SK-N-SH (cell line): ENCODE results near the gene TEAD4. TPM values are rescaled to one million over a fixed set of nuclear protein-coding genes. Genes with fewer than 3 reads are reported as not detected.

Experiments used
- CTCF ChIA-PET: fragments of 300-600, 350-600 bp; formaldehyde crosslinking; extraction: SDS; loops from one replicate; lab custom pipeline; 2021; lab: Yijun Ruan, JAX
- POLR2A ChIA-PET: fragments of 350-600 bp; sonication (Branson Sonifier 250); formaldehyde crosslinking; extraction: SDS; loops from one replicate; lab custom pipeline; 2020; ENCODE audit warnings: antibody characterized with exemption, inconsistent platforms; lab: Yijun Ruan, JAX
- DNase-seq: peaks from one replicate; pipeline ENCODE4 v3.0.0; 2012
- H2AFZ ChIP-seq: fragments of 200-600 bp; sonication (generic); 2 replicates; pipeline ENCODE4 v1.8.1; 2016; ENCODE audit warnings: antibody characterized with exemption, mild to moderate bottlenecking, low read depth
- H3F3A ChIP-seq: fragments of 200-600 bp; sonication (generic); replicated peaks from 2 replicates; pipeline ENCODE3; 2016; ENCODE audit warnings: antibody characterized with exemption, mild to moderate bottlenecking; ENCODE audit not compliant: insufficient read depth
- H3K27ac ChIP-seq, 2 experiments: fragments of 200-500 bp in 1 of 2; fragments of 200-600 bp in 1 of 2; sonication (Bioruptor generic) in 1 of 2; sonication (generic), shearing (Covaris generic) in 1 of 2; 2 replicates each; pipeline versions ENCODE4 v1.5.1 to v1.6.1; 2014 to 2016; ENCODE audit warnings: low read depth in 2 of 2, inconsistent platforms in 1 of 2, low read length in 1 of 2, mild to moderate bottlenecking in 1 of 2, mixed read lengths in 1 of 2
- H3K27me3 ChIP-seq: fragments of 200-600 bp; sonication (generic), shearing (Covaris generic); 2 replicates; pipeline ENCODE4 v1.6.1; 2016; ENCODE audit warnings: mixed run types; ENCODE audit not compliant: insufficient read depth
- H3K36me3 ChIP-seq, 2 experiments: fragments of 200-500 bp in 1 of 2; fragments of 200-600 bp in 1 of 2; sonication (Bioruptor generic) in 1 of 2; sonication (generic) in 1 of 2; replicated peaks in 1 of 2; 2 replicates each; pipeline versions ENCODE3 to v1.5.1; 2014 to 2016; ENCODE audit warnings: low read length in 1 of 2, mild to moderate bottlenecking in 1 of 2; ENCODE audit not compliant: insufficient read depth in 2 of 2, control insufficient read depth in 1 of 2
- H3K4me1 ChIP-seq, 2 experiments: fragments of 200-500 bp in 1 of 2; fragments of 200-600 bp in 1 of 2; sonication (Bioruptor generic) in 1 of 2; sonication (generic), shearing (Covaris generic) in 1 of 2; 2 replicates each; pipeline versions ENCODE4 v1.5.1 to v1.6.1; 2014 to 2016; ENCODE audit warnings: low read depth in 1 of 2, low read length in 1 of 2, mixed run types in 1 of 2; ENCODE audit not compliant: insufficient read depth in 2 of 2, control insufficient read depth in 1 of 2
- H3K4me2 ChIP-seq: fragments of 200-600 bp; sonication (generic), shearing (Covaris generic); 2 replicates; pipeline ENCODE4 v1.6.1; 2017; ENCODE audit warnings: mixed run types
- H3K4me3 ChIP-seq, 2 experiments: fragments of 200-500 bp in 1 of 2; fragments of 200-600 bp in 1 of 2; sonication (Bioruptor generic) in 1 of 2; sonication (generic), shearing (Covaris generic) in 1 of 2; 2 replicates each; pipeline versions ENCODE4 v1.5.1 to v1.8.1; 2014 to 2016; ENCODE audit warnings: low read depth in 2 of 2, inconsistent platforms in 1 of 2, low read length in 1 of 2, mild to moderate bottlenecking in 1 of 2, mixed read lengths in 1 of 2, moderate library complexity in 1 of 2
- H3K79me2 ChIP-seq: fragments of 200-600 bp; sonication (generic); 2 replicates; pipeline ENCODE4 v1.8.1; 2017; ENCODE audit warnings: mild to moderate bottlenecking; ENCODE audit not compliant: insufficient read depth
- H3K9ac ChIP-seq: fragments of 200-600 bp; sonication (generic); 2 replicates; pipeline ENCODE4 v1.6.1; 2017; ENCODE audit warnings: mixed run types
- H3K9me2 ChIP-seq: fragments of 200-600 bp; sonication (generic); 2 replicates; pipeline ENCODE4 v1.6.1; 2017; ENCODE audit warnings: mixed run types
- H3K9me3 ChIP-seq: fragments of 200-600 bp; sonication (generic); 2 replicates; pipeline ENCODE4 v1.6.1; 2017; ENCODE audit warnings: mixed run types, mild to moderate bottlenecking, moderate library complexity
- H4K20me1 ChIP-seq: fragments of 200-600 bp; sonication (generic); 2 replicates; pipeline ENCODE4 v1.6.1; 2017; ENCODE audit warnings: mild to moderate bottlenecking, mixed run types; ENCODE audit not compliant: insufficient read depth
- ELF1 ChIP-seq: IDR thresholded peaks from 2 replicates; pipeline ENCODE4 v1.4.0; 2012
- FOXJ3 ChIP-seq: sonication (generic); formaldehyde crosslinking; IDR thresholded peaks from 2 replicates; pipeline ENCODE4 v1.5.1; 2020; ENCODE audit warnings: mild to moderate bottlenecking, missing genetic modification reagents
- GATA2 ChIP-seq: sonication (generic); formaldehyde crosslinking; IDR thresholded peaks from 2 replicates; pipeline ENCODE4 v1.5.0; 2020; ENCODE audit warnings: mild to moderate bottlenecking, missing genetic modification reagents
- JUND ChIP-seq: IDR thresholded peaks from 2 replicates; pipeline ENCODE4 v1.4.0; 2012
- MXI1 ChIP-seq: IDR thresholded peaks from 2 replicates; pipeline ENCODE4 v1.6.1; 2012; ENCODE audit warnings: mild to moderate bottlenecking, low read depth, low read length, improper control_type of control experiment
- RFX5 ChIP-seq: IDR thresholded peaks from 2 replicates; pipeline ENCODE4 v1.6.1; 2012; ENCODE audit warnings: mild to moderate bottlenecking, improper control_type of control experiment, low read length
- RXRA ChIP-seq: IDR thresholded peaks from 2 replicates; pipeline ENCODE4 v1.4.0; 2012; ENCODE audit warnings: low read depth, mild to moderate bottlenecking, borderline replicate concordance
- SIN3A ChIP-seq: IDR thresholded peaks from 2 replicates; pipeline ENCODE4 v1.6.1; 2012; ENCODE audit warnings: low read depth, mild to moderate bottlenecking, low read length, moderate library complexity, borderline replicate concordance
- SMC3 ChIP-seq: IDR thresholded peaks from 2 replicates; pipeline ENCODE4 v1.6.1; 2012; ENCODE audit warnings: low read depth, low read length, improper control_type of control experiment
- TAF1 ChIP-seq: IDR thresholded peaks from 2 replicates; pipeline ENCODE4 v1.6.1; 2012; ENCODE audit warnings: low read depth, mild to moderate bottlenecking, low read length, moderate library complexity, borderline replicate concordance
- WGBS: methylation state at CpG from one replicate; pipeline ENCODE4 v1.1.6; 2017; ENCODE audit warnings: low lambda C conversion rate; 5-methylcytosine and 5-hydroxymethylcytosine counted together
- polyA plus RNA-seq, 3 experiments: library from polyadenylated mRNA; depleted of rRNA; stranded (reverse); fragments of >200 nt; gene quantifications; 2 replicates each; pipeline ENCODE4 v1.2.3, GENCODE V29; 2012
- TF ChIP-seq, protein P1 (sequence below): IDR thresholded peaks from 2 replicates; pipeline ENCODE4 v1.6.1; 2012; ENCODE audit warnings: mild to moderate bottlenecking, low read depth, low read length, moderate library complexity
- TF ChIP-seq, protein P2 (sequence below): IDR thresholded peaks from 2 replicates; pipeline ENCODE4 v1.4.0; 2012; ENCODE audit warnings: low read depth, borderline replicate concordance
- TF ChIP-seq, protein P3 (sequence below): IDR thresholded peaks from 2 replicates; pipeline ENCODE4; 2012
- TF ChIP-seq, protein P4 (sequence below): IDR thresholded peaks from 2 replicates; pipeline ENCODE4 v1.4.0; 2012; ENCODE audit warnings: low read depth
- TF ChIP-seq, protein P5 (sequence below): fragments of 150-350 bp; IDR thresholded peaks from 2 replicates; pipeline ENCODE4 v1.6.1; 2017; ENCODE audit warnings: antibody characterized with exemption, low read length, low read depth, borderline replicate concordance

TEAD4 gene
- polyA plus RNA-seq, 1 of the 3 experiments (the other 2 are of a cell fraction): 27.1 TPM

DNA sequence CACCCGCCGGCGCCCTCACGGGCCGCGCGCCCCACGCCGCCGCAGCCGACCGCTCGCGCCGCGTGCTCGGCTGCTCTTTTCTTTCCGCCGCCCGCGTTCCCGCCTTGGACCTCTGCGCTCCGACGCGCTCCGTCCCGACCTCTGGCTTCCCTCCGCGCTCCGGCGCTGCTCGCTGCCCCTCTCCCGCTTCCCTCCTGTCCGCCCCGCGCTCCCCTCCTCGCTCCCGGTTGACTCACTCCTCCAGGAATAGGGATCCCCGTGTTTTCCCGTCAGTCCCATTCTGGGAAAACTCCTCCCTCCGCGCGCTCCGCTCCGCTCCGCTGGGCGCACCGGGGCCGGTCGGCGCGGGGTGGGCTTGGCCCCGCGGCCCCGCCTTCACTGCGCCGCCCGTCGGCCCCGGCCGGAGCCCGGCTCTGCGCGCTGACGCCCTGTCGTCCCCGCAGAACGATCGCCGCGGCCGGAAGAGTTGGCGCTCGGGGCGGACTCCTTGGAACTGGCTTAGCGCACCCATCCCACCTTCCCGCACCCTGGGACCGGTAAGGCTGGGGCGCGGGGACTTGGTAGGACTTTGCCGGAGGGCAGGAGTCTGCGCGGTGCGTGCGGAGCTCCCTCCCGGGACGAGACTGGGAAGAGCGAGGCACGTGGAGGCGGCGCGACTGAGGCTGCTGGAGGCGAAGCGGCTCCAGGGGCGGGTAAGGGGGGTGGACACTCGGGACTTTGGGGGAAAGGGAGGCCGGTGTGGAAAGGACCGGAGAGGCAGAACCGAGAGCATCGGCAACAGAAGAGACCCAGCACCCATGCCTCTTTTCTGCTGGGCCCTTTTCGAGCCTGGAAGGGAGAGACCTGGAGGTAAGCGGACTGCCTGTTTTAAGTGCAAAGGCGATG is 550 bp downstream of the TEAD4 start (continued):
- TF ChIP-seq SMC3: no peak
- TF ChIP-seq, protein P1, sequence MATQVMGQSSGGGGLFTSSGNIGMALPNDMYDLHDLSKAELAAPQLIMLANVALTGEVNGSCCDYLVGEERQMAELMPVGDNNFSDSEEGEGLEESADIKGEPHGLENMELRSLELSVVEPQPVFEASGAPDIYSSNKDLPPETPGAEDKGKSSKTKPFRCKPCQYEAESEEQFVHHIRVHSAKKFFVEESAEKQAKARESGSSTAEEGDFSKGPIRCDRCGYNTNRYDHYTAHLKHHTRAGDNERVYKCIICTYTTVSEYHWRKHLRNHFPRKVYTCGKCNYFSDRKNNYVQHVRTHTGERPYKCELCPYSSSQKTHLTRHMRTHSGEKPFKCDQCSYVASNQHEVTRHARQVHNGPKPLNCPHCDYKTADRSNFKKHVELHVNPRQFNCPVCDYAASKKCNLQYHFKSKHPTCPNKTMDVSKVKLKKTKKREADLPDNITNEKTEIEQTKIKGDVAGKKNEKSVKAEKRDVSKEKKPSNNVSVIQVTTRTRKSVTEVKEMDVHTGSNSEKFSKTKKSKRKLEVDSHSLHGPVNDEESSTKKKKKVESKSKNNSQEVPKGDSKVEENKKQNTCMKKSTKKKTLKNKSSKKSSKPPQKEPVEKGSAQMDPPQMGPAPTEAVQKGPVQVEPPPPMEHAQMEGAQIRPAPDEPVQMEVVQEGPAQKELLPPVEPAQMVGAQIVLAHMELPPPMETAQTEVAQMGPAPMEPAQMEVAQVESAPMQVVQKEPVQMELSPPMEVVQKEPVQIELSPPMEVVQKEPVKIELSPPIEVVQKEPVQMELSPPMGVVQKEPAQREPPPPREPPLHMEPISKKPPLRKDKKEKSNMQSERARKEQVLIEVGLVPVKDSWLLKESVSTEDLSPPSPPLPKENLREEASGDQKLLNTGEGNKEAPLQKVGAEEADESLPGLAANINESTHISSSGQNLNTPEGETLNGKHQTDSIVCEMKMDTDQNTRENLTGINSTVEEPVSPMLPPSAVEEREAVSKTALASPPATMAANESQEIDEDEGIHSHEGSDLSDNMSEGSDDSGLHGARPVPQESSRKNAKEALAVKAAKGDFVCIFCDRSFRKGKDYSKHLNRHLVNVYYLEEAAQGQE: no peak
- TF ChIP-seq RFX5: no peak
- TF ChIP-seq, protein P2, sequence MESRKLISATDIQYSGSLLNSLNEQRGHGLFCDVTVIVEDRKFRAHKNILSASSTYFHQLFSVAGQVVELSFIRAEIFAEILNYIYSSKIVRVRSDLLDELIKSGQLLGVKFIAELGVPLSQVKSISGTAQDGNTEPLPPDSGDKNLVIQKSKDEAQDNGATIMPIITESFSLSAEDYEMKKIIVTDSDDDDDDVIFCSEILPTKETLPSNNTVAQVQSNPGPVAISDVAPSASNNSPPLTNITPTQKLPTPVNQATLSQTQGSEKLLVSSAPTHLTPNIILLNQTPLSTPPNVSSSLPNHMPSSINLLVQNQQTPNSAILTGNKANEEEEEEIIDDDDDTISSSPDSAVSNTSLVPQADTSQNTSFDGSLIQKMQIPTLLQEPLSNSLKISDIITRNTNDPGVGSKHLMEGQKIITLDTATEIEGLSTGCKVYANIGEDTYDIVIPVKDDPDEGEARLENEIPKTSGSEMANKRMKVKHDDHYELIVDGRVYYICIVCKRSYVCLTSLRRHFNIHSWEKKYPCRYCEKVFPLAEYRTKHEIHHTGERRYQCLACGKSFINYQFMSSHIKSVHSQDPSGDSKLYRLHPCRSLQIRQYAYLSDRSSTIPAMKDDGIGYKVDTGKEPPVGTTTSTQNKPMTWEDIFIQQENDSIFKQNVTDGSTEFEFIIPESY: no peak
- no peak for TF ChIP-seq JUND

DNA sequence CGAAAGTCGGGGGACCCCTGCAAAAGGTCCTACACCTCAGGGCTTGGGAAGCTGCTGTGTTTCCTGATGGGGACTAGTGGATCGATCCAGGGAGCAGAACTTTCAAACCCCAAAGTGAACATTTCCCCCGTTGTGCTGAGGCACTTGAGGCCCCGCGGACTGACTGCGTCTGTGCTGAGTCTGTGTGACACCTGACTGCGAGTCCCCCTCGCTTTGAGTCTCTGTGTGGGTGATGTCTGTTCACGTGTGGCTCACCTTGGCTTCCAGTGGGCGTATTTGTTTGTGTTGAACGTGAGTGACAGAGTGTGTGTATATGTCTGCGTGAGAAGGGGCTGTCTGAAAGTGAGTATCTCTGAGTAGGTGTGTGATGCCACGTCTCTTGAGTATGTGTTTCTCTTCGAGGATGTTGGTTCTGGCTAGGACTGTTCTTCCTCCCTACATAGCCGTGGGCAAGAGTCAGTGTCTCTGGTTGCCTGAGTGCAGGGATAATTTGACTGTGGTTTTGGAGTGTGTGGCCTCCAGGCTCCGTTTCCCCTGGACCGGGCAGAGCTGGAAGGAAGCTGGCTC is 1.3 kb downstream of the TEAD4 start:
- POLR2A ChIA-PET: no interaction called here
- DNase-seq: no peak
- Histone ChIP-seq H4K20me1 (peaks cover 25% of the 10 kb centered on the region; the same call in 1 of the 2 replicates), H3K4me2 (peak overlapping the region; percentile 90), H2AFZ (peak overlapping the region; percentile 72; the same call in 1 of the 2 replicates), H3K9ac (peak overlapping the region; percentile 66), H3K9me3 (no peaks in the 10 kb centered on the region), H3K4me3 (peak overlapping the region; percentile 66 to 80), H3K4me1 (peaks cover 17 to 22% of the 10 kb centered on the region in 2 experiments), H3K27me3 (no peaks in the 10 kb centered on the region), H3K9me2 (no peaks in the 10 kb centered on the region), H3K36me3 (no peaks in the 10 kb centered on the region), H3K79me2 (peaks cover 48% of the 10 kb centered on the region), H3F3A (peaks cover 20% of the 10 kb centered on the region), H3K27ac (no peak overlapping the region; a peak in 1 of 4 replicates)
- CTCF ChIA-PET: interaction anchor here (1.1 to 2.2 kb wide), 4 partner anchors 10 to 74 kb away, joined by 3 to 8 read pairs (median 3); no protein-coding TSS in a partner anchor
- whole genome bisulfite sequencing: 59% methylated on average over 18 of the region's 18 CpGs
- TF ChIP-seq, protein P2: no peak
- no peak for TF ChIP-seq ELF1
- no peak for TF ChIP-seq GATA2
- TF ChIP-seq, protein P3, sequence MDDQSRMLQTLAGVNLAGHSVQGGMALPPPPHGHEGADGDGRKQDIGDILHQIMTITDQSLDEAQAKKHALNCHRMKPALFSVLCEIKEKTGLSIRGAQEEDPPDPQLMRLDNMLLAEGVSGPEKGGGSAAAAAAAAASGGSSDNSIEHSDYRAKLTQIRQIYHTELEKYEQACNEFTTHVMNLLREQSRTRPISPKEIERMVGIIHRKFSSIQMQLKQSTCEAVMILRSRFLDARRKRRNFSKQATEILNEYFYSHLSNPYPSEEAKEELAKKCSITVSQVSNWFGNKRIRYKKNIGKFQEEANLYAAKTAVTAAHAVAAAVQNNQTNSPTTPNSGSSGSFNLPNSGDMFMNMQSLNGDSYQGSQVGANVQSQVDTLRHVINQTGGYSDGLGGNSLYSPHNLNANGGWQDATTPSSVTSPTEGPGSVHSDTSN: no peak
- no peak for TF ChIP-seq FOXJ3 (CRISPR knock-in tag)
- no peak for TF ChIP-seq TAF1
- TF ChIP-seq MXI1: no peak
- no peak for TF ChIP-seq SMC3
- TF ChIP-seq, protein P4, sequence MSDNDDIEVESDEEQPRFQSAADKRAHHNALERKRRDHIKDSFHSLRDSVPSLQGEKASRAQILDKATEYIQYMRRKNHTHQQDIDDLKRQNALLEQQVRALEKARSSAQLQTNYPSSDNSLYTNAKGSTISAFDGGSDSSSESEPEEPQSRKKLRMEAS: no peak
- no peak for TF ChIP-seq SIN3A
- TF ChIP-seq RXRA: no peak
- TF ChIP-seq, protein P5, sequence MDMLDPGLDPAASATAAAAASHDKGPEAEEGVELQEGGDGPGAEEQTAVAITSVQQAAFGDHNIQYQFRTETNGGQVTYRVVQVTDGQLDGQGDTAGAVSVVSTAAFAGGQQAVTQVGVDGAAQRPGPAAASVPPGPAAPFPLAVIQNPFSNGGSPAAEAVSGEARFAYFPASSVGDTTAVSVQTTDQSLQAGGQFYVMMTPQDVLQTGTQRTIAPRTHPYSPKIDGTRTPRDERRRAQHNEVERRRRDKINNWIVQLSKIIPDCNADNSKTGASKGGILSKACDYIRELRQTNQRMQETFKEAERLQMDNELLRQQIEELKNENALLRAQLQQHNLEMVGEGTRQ: no peak
